HG03457 (cell line): ENCODE results near the gene PAEP.
"Not testable (repeated sequence)": the region's sequence is repeated elsewhere in the genome, so short reads cannot be mapped to it uniquely, and the experiment has no call there.

Experiments used
- ATAC-seq: cut with Tn5 transposase; IDR thresholded peaks from one replicate; pipeline ENCODE4 v1.9.1; 2021; ENCODE audit warnings: moderate number of reproducible peaks; ENCODE audit not compliant: unreplicated experiment

The PAEP gene

GRCh38 chr9:135561391-135562234 is at the start of gene PAEP:
PAEP (plus strand) TSS chr9:135561756.
- no peak for ATAC-seq

GRCh38 chr9:135512241-135512603 is 49.3 kb upstream of the PAEP start:
- ATAC-seq = no peak

- ATAC-seq = no peak
These were observed 48.7 kb upstream of the PAEP start for GRCh38 chr9:135512904-135513303.

GRCh38 chr9:135513351-135513846 is 48.2 kb upstream of the PAEP start:
- ATAC-seq = no peak

GRCh38 chr9:135513906-135514305 is 47.6 kb upstream of the PAEP start:
- not testable (repeated sequence) for ATAC-seq

DNA sequence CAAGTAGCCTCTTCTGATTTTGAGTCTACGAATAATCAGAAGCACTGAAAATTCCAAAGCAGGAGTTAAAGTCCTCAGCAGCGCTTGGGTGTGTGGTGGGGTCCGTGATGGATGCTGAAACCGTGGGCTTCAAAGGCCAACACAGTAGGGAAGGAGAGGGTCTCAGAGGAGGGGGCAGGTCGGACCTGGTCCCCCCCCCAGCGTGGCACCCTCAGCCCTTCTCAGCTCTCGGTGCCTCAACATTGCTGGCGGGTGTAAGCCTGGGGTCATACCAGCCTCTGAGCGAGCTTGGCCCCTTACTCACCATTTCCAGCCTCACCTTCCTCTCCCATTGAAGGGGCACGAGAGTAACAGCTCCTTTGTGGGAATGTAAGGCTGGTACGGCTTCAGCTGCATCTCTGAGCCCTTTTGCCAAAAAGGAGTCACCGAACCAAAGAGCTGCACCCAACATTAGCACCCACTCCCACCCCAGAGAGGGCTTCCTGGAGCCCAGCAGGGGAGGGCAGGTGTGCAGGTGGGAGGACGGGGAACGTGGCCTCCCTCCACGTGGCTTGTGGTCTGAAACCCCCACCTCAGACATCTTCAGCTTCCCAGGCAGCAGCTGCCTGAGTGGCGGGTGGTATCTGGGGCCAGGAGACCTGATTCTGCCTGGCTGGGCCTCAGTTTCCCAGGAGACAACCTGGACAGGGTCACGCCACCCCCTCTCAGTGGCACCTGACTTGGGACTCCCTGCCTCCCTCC is 47.0 kb upstream of the PAEP start:
- no peak for ATAC-seq

- ATAC-seq = no peak
These were observed 46.2 kb upstream of the PAEP start for GRCh38 chr9:135515083-135515951.

DNA sequence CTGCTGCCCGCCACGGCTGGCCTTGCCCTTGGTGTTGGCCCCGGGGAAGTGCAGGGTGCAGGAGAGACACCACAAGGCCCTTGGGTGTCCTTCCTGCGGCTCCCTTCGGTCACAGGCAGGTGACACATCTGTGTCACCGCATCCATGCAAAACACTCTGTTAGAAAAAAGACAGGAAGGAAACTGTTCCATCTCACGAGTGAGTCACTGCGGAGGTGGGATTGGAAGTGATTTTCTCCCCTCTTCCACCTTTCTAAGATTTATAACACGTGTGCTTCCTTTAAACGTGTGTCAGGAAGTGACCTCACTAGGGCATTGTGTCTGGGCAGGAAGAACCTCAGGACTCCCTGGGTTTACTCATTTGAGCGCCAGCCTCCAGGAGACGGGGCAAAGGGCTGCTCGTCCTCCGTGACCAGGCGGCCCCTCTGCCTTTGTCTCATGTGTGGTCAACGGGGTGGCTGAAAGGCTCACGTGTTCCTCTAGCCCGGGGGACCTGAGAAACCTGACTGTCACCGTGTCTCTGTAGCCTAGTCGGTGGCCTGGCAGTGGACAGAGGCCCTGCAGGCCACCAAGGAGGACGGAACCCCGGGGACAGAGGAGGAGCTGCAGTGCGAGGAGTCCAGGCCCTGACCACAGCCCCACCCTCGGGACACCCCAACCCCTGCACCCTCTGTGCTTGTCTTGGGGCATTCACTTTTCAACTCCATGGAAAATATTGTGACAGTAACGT is 45.3 kb upstream of the PAEP start:
- ATAC-seq = no peak

DNA sequence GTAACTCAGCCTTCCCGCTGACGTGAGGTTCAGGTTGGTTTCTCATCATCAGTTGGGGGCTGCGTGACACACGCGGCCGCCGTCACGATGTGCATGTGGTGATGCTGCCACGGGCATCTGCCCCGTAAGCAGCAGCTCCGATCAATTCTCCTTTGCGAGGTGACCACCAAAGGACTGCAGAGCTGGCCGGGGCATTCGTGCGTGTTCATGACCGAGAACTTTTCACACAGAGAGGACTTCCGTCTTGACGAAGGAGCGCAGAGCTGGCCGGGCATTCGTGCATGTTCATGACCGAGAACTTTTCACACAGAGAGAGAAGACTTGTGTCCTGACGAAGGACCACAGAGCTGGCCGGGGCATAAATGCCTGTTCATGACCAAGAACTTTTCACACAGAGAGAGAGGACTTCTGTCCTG is 44.1 kb upstream of the PAEP start:
- ATAC-seq = no peak

GRCh38 chr9:135519179-135519971 is 42.2 kb upstream of the PAEP start:
- no peak for ATAC-seq

GRCh38 chr9:135520916-135521607 is 40.5 kb upstream of the PAEP start, which contains the start of gene LCN1:
LCN1 (plus strand) TSS chr9:135521440; CDS start chr9:135521498, 58 bp downstream.
- no peak for ATAC-seq

DNA sequence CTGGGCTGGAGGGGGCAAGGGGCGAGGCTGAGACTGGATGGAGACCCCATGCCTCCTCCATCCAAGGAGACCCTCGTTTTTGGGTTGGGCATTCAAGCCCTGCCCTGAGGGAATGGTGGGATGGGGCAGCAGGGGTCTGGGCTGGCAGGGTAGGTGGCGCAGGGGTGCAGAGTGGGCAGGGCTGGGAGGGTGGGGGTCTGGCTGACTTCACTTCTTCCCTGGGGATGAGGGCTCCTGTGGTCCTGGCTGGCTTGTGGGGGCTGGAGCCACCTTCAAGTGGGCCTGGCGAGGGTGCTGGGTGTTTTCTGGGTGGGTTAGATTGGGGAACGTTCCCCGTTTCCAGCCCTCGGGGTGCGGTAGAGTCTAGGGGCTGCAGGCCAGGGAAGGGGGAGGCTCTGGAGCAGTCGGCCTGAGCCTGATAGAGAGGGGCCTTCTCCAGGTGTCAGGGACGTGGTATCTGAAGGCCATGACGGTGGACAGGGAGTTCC is 39.9 kb upstream of the PAEP start:
- ATAC-seq = no peak

DNA sequence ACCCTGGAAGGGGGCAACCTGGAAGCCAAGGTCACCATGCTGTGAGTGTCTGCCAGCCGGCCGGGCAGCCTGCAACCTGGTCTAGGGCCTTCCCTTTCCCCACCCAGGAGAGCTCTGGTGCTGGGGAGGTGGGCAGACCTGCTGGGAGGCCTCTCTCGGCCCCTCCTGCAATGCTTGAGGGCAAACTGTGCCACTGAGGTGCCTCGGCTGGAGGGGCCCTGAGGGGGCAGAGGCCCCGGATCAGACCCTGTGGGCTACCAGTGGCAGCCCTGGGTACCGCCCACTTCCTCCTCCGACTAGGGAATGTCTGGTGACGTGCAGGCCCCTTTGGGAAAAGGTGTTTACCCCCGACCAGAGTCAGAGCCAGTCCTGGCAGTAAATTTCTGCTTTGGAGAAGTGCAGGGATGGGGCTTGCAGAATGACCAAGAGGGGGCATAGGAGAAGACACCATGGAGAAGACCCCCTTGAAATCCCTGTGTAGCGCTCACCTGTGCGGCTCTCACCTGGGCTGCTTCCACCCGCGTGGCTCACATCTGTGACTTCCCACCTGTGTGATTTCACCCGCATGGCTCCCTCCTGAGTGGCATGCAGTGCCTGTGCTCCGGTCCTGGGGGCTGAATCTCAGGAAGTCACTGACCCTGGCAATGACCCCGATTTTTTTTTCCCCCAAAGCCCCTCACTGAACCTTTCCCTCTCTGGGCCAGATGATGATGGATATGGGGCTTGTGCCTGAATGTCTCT is 39.2 kb upstream of the PAEP start:
- no peak for ATAC-seq

DNA sequence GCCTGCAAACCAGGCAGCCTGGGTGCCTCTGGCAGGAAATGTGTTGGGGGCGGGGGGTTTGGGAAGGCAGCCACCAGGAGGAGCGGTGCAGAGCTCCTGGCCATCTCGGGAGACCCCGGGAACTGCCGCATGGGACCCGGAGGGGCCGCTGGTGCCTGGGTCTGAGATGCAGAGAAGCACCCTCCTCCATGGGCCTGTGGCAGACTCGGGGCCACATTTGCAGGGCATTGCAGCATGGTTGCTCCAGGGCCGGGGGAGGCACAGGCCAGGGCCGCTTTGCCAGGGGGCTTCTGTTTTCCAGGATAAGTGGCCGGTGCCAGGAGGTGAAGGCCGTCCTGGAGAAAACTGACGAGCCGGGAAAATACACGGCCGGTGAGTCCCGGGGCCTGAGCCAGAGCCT is 38.6 kb upstream of the PAEP start:
- no peak for ATAC-seq

GRCh38 chr9:135523521-135524129 is 37.9 kb upstream of the PAEP start:
- no peak for ATAC-seq

- ATAC-seq = no peak
These were observed 37.3 kb upstream of the PAEP start for GRCh38 chr9:135524130-135524861.
